Adrenal gland (tissue), 5 donors: ENCODE data around the gene ZFP64.

Experiments used
- POLR2A ChIP-seq, 2 donors: fragments of 450-650 bp; IDR thresholded peaks; one replicate each; pipeline ENCODE4 v1.6.1; 2017; ENCODE audit warnings: antibody characterized with exemption in 2 of 2, mild to moderate bottlenecking in 2 of 2, moderate library complexity in 1 of 2
- TF ChIP-seq, protein P1 (sequence below), 6 experiments: fragments of 450-650 bp in 4 of 6; fragments of 200-600 bp in 2 of 6; sonication (generic) in 1 of 6; IDR thresholded peaks; 1 replicate in 5 of 6; 2 replicates in 1 of 6; pipeline versions ENCODE4 v1.5.1 to v1.8.0; 2016 to 2021; ENCODE audit warnings: antibody characterized with exemption in 6 of 6, mild to moderate bottlenecking in 2 of 6, moderate library complexity in 1 of 6
- donor health status: DM: no; HTN: no; CAD: no.

DNA sequence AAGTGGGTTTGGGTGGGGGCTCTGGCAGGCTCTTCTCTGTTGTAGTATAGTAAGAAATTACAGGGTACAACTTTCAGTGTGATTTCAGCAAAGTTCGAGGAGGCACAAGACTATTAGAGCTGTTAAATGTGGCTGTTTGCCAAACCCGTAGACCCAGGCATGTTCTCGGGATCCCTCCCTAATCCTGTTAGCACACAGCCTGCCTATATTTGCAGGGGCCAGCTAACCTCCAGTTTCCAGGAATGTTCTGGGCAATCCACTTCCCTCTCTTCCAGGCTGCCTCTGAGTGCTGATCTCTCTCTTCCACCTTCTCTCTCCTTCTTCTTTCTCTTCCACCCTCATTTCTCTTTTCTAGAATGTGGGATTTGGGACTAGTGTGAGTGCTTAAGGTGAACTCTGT lies 34.8 kb upstream of the ZFP64 start:
- TF ChIP-seq, protein P1, sequence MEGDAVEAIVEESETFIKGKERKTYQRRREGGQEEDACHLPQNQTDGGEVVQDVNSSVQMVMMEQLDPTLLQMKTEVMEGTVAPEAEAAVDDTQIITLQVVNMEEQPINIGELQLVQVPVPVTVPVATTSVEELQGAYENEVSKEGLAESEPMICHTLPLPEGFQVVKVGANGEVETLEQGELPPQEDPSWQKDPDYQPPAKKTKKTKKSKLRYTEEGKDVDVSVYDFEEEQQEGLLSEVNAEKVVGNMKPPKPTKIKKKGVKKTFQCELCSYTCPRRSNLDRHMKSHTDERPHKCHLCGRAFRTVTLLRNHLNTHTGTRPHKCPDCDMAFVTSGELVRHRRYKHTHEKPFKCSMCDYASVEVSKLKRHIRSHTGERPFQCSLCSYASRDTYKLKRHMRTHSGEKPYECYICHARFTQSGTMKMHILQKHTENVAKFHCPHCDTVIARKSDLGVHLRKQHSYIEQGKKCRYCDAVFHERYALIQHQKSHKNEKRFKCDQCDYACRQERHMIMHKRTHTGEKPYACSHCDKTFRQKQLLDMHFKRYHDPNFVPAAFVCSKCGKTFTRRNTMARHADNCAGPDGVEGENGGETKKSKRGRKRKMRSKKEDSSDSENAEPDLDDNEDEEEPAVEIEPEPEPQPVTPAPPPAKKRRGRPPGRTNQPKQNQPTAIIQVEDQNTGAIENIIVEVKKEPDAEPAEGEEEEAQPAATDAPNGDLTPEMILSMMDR (IDR thresholded peaks at IDR 0.05), result no peak
- no peak for TF ChIP-seq POLR2A (IDR thresholded peaks at IDR 0.05)
